ENCODE data around the gene KCNMA1. TPM values are rescaled to one million over a fixed set of nuclear protein-coding genes. Genes with fewer than 3 reads are reported as not detected.

KCNMA1 gene
- total RNA-seq, 2 donors from 2014 or later = 23.2 to 44.5 TPM

DNA sequence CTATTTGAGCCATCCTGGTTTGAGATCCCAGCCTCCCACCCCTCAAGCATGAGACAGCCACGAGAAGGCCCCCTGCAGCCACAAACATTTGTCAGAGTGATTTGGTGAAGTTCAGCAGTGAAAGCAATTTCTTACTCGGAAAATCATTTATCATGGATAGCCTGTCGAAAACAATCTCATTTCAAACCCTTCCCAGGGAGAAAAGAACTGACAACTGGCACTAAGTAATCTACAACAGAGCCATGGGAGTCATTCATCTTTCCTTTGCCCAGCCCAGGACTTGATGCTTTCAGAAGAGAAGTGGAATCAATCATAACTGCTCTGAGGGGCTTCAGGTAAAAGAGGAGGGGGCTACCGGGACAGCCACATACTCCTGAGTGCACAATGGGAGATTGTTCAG is 411.2 kb downstream of the KCNMA1 start:
- no peaks in the 10 kb centered on the region for H3K4me1 ChIP-seq
- no peaks in the 10 kb centered on the region for H3K27me3 ChIP-seq
- no peak overlapping the region for H3K4me3 ChIP-seq
- no peak for DNase-seq
- no peak overlapping the region for H3K9ac ChIP-seq (ENCODE audit: low read depth in 2 of 2, low read length in 2 of 2)
- H3K9me3 ChIP-seq = no peaks in the 10 kb centered on the region
- H3K36me3 ChIP-seq = no peaks in the 10 kb centered on the region
- TF ChIP-seq CTCF (IDR thresholded peaks at IDR 0.05) = no peak
- no peak overlapping the region for H3K27ac ChIP-seq
- intact Hi-C loops (cut with DNase I) = no loop called here

- H3K4me3 ChIP-seq = no peak overlapping the region
- no peak for DNase-seq
- H3K27ac ChIP-seq = no peak overlapping the region
These were observed 411.6 kb downstream of the KCNMA1 start for GRCh38 chr10:77226020-77226419.

GRCh38 chr10:77223526-77224460 is 413.8 kb downstream of the KCNMA1 start:
- intact Hi-C loops (cut with DNase I) = no loop called here
- no peaks in the 10 kb centered on the region for H3K4me1 ChIP-seq
- TF ChIP-seq CTCF (IDR thresholded peaks at IDR 0.05) = no peak
- no peak for DNase-seq
- H3K27ac ChIP-seq = no peak overlapping the region
- no peak overlapping the region for H3K4me3 ChIP-seq
- H3K9ac ChIP-seq (ENCODE audit: low read depth in 2 of 2, low read length in 2 of 2) = no peak overlapping the region
- H3K9me3 ChIP-seq = no peaks in the 10 kb centered on the region
- no peaks in the 10 kb centered on the region for H3K27me3 ChIP-seq
- H3K36me3 ChIP-seq = no peaks in the 10 kb centered on the region

More at GRCh38 chr10:77226020-77226419, 411.6 kb downstream of the KCNMA1 start:
- Histone ChIP-seq H3K9me3 (no peaks in the 10 kb centered on the region), H3K27me3 (no peaks in the 10 kb centered on the region), H3K36me3 (no peaks in the 10 kb centered on the region), H3K4me1 (no peaks in the 10 kb centered on the region), H3K9ac (ENCODE audit: low read depth in 2 of 2, low read length in 2 of 2) (no peak overlapping the region)
- TF ChIP-seq CTCF (IDR thresholded peaks at IDR 0.05) = no peak
- intact Hi-C loops (cut with DNase I) = no loop called here

DNA sequence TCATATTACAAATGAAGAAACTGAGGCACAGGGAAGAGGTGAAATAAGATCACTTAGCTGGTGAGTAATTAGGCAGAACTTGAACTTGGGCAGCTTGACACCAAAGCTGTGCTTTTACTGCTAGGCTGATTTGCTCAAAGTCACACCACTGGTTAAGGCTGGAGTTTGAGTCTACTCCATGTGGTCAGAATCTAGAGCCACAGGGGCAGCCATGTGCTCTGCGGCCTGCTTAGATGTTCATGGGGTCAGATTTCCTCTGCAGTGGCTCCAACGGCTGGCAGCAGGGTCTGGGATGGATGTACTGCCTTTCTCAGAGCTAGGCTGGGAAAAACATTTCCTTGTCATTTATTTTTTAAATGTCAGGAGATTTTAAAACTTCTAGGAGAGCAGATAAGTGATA is 417.5 kb downstream of the KCNMA1 start:
- Histone ChIP-seq H3K4me3 (no peak overlapping the region), H3K27ac (no peak overlapping the region)

DNA sequence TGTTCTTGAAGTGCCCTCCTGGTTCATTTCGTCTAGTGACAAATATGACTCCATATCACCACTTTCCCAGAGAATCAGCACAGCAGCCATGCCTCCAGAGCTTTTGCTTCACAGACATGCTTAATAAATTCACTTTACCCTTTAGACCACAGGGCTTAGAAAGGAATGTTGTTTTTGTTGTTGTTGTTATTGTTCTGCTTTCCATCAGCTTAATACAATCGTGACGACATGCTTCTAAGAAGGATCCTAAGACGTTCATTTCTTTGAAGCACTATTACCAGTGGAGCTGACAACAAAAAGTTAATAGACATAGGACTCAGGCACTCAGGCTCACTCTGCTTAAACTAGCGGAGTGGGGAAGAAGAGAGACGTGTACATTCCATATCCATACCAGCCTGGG is 418.6 kb downstream of the KCNMA1 start:
- no peaks in the 10 kb centered on the region for H3K9me3 ChIP-seq
- no peaks in the 10 kb centered on the region for H3K27me3 ChIP-seq
- DNase-seq = no peak
- H3K4me3 ChIP-seq = no peak overlapping the region
- intact Hi-C loops (cut with DNase I) = no loop called here
- no peak overlapping the region for H3K27ac ChIP-seq
- no peak overlapping the region for H3K9ac ChIP-seq (ENCODE audit: low read depth in 2 of 2, low read length in 2 of 2)
- H3K4me1 ChIP-seq = no peaks in the 10 kb centered on the region
- TF ChIP-seq CTCF (IDR thresholded peaks at IDR 0.05) = no peak
- H3K36me3 ChIP-seq = no peaks in the 10 kb centered on the region

More for the DNA sequence above, 417.5 kb downstream of the KCNMA1 start:
- H3K27me3 ChIP-seq = no peaks in the 10 kb centered on the region
- no peaks in the 10 kb centered on the region for H3K9me3 ChIP-seq
- TF ChIP-seq CTCF (IDR thresholded peaks at IDR 0.05) = no peak
- no peaks in the 10 kb centered on the region for H3K4me1 ChIP-seq
- H3K36me3 ChIP-seq = no peaks in the 10 kb centered on the region
- no peak overlapping the region for H3K9ac ChIP-seq (ENCODE audit: low read depth in 2 of 2, low read length in 2 of 2)
- no peak for DNase-seq
- intact Hi-C loops (cut with DNase I) = no loop called here
